WTC11 (cell line): Measurements from ENCODE around the gene GIMAP2. TPM values are rescaled to one million over a fixed set of nuclear protein-coding genes. Genes with fewer than 3 reads are reported as not detected.

Source experiments
- ATAC-seq: fragments of 200-7000 bp; cut with Tn5 transposase; 2 replicates; pipeline ENCODE4 v1.10.0; 2021; ENCODE audit warnings: mild to moderate bottlenecking, moderate library complexity
- Bru-seq: library from RNA; stranded (reverse); fragments of 400-500 nt; gene quantifications from one replicate; lab custom pipeline; 2021; lab: Mats Ljungman, UMichigan
- CTCF ChIA-PET: fragments of 300-600 bp; sonication (Branson Sonifier 250); formaldehyde crosslinking; loops from one replicate; lab custom pipeline; 2021; ENCODE audit warnings: antibody characterized with exemption; lab: Charles Lee
- POLR2A ChIA-PET: fragments of 350-600 bp; sonication (Branson Sonifier 250); formaldehyde crosslinking; loops from one replicate; lab custom pipeline; 2021; ENCODE audit warnings: antibody characterized with exemption; lab: Charles Lee
- DNase-seq: peaks from one replicate; pipeline ENCODE4 v3.0.0; 2021; ENCODE audit warnings: low spot score
- H3K27ac Mint-ChIP-seq: 2 replicates; pipeline ENCODE4 v1.8.0; 2021; ENCODE audit warnings: mixed read lengths
- H3K27me3 Mint-ChIP-seq: 2 replicates; pipeline ENCODE4 v1.8.0; 2021; ENCODE audit warnings: low read depth, mild to moderate bottlenecking, moderate library complexity, mixed read lengths
- H3K36me3 Mint-ChIP-seq: 2 replicates; pipeline ENCODE4 v1.8.0; 2021; ENCODE audit warnings: mixed read lengths
- H3K4me1 Mint-ChIP-seq: 2 replicates; pipeline ENCODE4 v1.8.0; 2022; ENCODE audit warnings: mixed read lengths
- H3K4me3 Mint-ChIP-seq: 2 replicates; pipeline ENCODE4 v1.8.0; 2021; ENCODE audit warnings: mild to moderate bottlenecking, moderate library complexity, mixed read lengths
- H3K9me3 Mint-ChIP-seq: 2 replicates; pipeline ENCODE4 v1.8.0; 2021; ENCODE audit warnings: mixed read lengths
- ATF1 ChIP-seq: sonication (generic); formaldehyde crosslinking; IDR thresholded peaks from 2 replicates; pipeline ENCODE4 v1.8.1; 2023; ENCODE audit warnings: mild to moderate bottlenecking, moderate library complexity, missing genetic modification reagents
- ATF6 ChIP-seq: sonication (generic); formaldehyde crosslinking; IDR thresholded peaks from 2 replicates; pipeline ENCODE4 v1.8.1; 2023; ENCODE audit warnings: mild to moderate bottlenecking, missing genetic modification reagents
- ESRRA ChIP-seq: sonication (generic); formaldehyde crosslinking; IDR thresholded peaks from 2 replicates; pipeline ENCODE4 v1.8.1; 2022; ENCODE audit warnings: mild to moderate bottlenecking, missing genetic modification reagents, borderline replicate concordance
- JAZF1 ChIP-seq: fragments of 250-450 bp; sonication (Bioruptor Pico); IDR thresholded peaks from 2 replicates; pipeline ENCODE4 v1.9.0; 2021; ENCODE audit warnings: moderate library complexity, mild to moderate bottlenecking, inconsistent platforms
- NFATC4 ChIP-seq: fragments of 250-450 bp; sonication (Bioruptor Pico); IDR thresholded peaks from 2 replicates; pipeline ENCODE4 v1.9.0; 2021; ENCODE audit warnings: mild to moderate bottlenecking
- NFYB ChIP-seq: sonication (generic); formaldehyde crosslinking; conservative IDR thresholded peaks from 2 replicates; pipeline ENCODE4 v1.8.0; 2022; ENCODE audit warnings: low read depth, missing genetic modification reagents
- SP1 ChIP-seq: sonication (generic); formaldehyde crosslinking; conservative IDR thresholded peaks from 2 replicates; pipeline ENCODE4 v1.8.1; 2022; ENCODE audit warnings: missing genetic modification reagents
- ZNF396 ChIP-seq: fragments of 250-450 bp; sonication (Bioruptor Pico); IDR thresholded peaks from 2 replicates; pipeline ENCODE4 v1.8.0; 2021; ENCODE audit warnings: mild to moderate bottlenecking, moderate library complexity, borderline replicate concordance
- ZNF416 ChIP-seq: fragments of 250-450 bp; sonication (Bioruptor Pico); IDR thresholded peaks from 2 replicates; pipeline ENCODE4 v1.9.0; 2021; ENCODE audit warnings: mild to moderate bottlenecking, inconsistent platforms
- ZNF425 ChIP-seq: fragments of 250-450 bp; sonication (Bioruptor Pico); conservative IDR thresholded peaks from 2 replicates; pipeline ENCODE4 v1.9.0; 2021; ENCODE audit warnings: mild to moderate bottlenecking
- ZNF512 ChIP-seq: sonication (generic); formaldehyde crosslinking; IDR thresholded peaks from 2 replicates; pipeline ENCODE4 v1.8.1; 2022; ENCODE audit warnings: missing genetic modification reagents, borderline replicate concordance
- ZNF671 ChIP-seq: fragments of 250-450 bp; sonication (Bioruptor Pico); IDR thresholded peaks from 2 replicates; pipeline ENCODE4 v1.8.0; 2021; ENCODE audit warnings: mild to moderate bottlenecking
- long read RNA-seq, 3 experiments: library from RNA in 1 of 3; library from capped mRNA in 1 of 3; library from polyadenylated mRNA in 1 of 3; unstranded in 2 of 3; stranded (forward) in 1 of 3; transcript quantifications; one replicate each; pipeline ENCODE4 v2.0.0, GENCODE V29; 2021
- total RNA-seq: library from RNA; stranded (reverse); gene quantifications from 3 replicates; pipeline ENCODE4 v1.2.3, GENCODE V29; 2021
- TF ChIP-seq, protein P1 (sequence below): sonication (generic); formaldehyde crosslinking; IDR thresholded peaks from 2 replicates; pipeline ENCODE4 v1.8.0; 2023; ENCODE audit warnings: mild to moderate bottlenecking, missing genetic modification reagents
- TF ChIP-seq, protein P2 (sequence below): sonication (generic); formaldehyde crosslinking; IDR thresholded peaks from 2 replicates; pipeline ENCODE4 v1.8.0; 2022; ENCODE audit warnings: missing genetic modification reagents
- TF ChIP-seq, protein P3 (sequence below): sonication (generic); formaldehyde crosslinking; conservative IDR thresholded peaks from 2 replicates; pipeline ENCODE4 v1.8.1; 2023; ENCODE audit warnings: mild to moderate bottlenecking, low read depth, missing genetic modification reagents, moderate library complexity
- TF ChIP-seq, protein P4 (sequence below): sonication (generic); formaldehyde crosslinking; IDR thresholded peaks from 2 replicates; pipeline ENCODE4 v1.8.1; 2023; ENCODE audit warnings: mild to moderate bottlenecking, missing genetic modification reagents, borderline replicate concordance

GIMAP2 gene
- total RNA-seq (0.15 to 0.37 TPM (median 0.18 TPM) in 3 replicates), Bru-seq, nascent RNA (percentile 14 among the genes with signal in this experiment)
- long read RNA-seq, experiment 1 = 0 reads
- long read RNA-seq, experiment 2 = 0 reads
- long read RNA-seq, experiment 3 = 0 reads

- DNase-seq = no peak
- POLR2A ChIA-PET = interaction anchor here (0.9 kb wide), 1 partner anchor 205 kb away, joined by 3 read pairs; no protein-coding TSS in a partner anchor
- H3K4me1 Mint-ChIP-seq = peaks cover 7% of the 10 kb centered on the region
- no peak within 1 kb of the TSS for H3K4me3 Mint-ChIP-seq
- no peak within 1 kb of the TSS for H3K27ac Mint-ChIP-seq
- ATAC-seq = no peak
- no peaks in the 10 kb centered on the region for H3K36me3 Mint-ChIP-seq
- CTCF ChIA-PET = interaction anchor here (1.0 to 2.1 kb wide), 2 partner anchors 234 to 236 kb away, joined by 5 to 6 read pairs; partner anchors contain the start of gene GIMAP8
- peaks cover 6% of the 10 kb centered on the region; the same call in 1 of the 2 replicates for H3K9me3 Mint-ChIP-seq
- peaks cover 87% of the 10 kb centered on the region for H3K27me3 Mint-ChIP-seq
- TF ChIP-seq NFATC4 (CRISPR knock-in tag) (no peak), ATF6 (CRISPR knock-in tag) (no peak), JAZF1 (CRISPR knock-in tag) (no peak), ZNF671 (CRISPR knock-in tag) (no peak), ATF1 (CRISPR knock-in tag) (no peak), ZNF396 (CRISPR knock-in tag) (no peak), SP1 (CRISPR knock-in tag) (no peak), ZNF512 (no peak), ZNF416 (CRISPR knock-in tag) (no peak), ESRRA (no peak), NFYB (no peak), ZNF425 (CRISPR knock-in tag) (no peak)
- TF ChIP-seq, protein P1, sequence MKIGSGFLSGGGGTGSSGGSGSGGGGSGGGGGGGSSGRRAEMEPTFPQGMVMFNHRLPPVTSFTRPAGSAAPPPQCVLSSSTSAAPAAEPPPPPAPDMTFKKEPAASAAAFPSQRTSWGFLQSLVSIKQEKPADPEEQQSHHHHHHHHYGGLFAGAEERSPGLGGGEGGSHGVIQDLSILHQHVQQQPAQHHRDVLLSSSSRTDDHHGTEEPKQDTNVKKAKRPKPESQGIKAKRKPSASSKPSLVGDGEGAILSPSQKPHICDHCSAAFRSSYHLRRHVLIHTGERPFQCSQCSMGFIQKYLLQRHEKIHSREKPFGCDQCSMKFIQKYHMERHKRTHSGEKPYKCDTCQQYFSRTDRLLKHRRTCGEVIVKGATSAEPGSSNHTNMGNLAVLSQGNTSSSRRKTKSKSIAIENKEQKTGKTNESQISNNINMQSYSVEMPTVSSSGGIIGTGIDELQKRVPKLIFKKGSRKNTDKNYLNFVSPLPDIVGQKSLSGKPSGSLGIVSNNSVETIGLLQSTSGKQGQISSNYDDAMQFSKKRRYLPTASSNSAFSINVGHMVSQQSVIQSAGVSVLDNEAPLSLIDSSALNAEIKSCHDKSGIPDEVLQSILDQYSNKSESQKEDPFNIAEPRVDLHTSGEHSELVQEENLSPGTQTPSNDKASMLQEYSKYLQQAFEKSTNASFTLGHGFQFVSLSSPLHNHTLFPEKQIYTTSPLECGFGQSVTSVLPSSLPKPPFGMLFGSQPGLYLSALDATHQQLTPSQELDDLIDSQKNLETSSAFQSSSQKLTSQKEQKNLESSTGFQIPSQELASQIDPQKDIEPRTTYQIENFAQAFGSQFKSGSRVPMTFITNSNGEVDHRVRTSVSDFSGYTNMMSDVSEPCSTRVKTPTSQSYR (CRISPR knock-in tag) = no peak
- TF ChIP-seq, protein P2, sequence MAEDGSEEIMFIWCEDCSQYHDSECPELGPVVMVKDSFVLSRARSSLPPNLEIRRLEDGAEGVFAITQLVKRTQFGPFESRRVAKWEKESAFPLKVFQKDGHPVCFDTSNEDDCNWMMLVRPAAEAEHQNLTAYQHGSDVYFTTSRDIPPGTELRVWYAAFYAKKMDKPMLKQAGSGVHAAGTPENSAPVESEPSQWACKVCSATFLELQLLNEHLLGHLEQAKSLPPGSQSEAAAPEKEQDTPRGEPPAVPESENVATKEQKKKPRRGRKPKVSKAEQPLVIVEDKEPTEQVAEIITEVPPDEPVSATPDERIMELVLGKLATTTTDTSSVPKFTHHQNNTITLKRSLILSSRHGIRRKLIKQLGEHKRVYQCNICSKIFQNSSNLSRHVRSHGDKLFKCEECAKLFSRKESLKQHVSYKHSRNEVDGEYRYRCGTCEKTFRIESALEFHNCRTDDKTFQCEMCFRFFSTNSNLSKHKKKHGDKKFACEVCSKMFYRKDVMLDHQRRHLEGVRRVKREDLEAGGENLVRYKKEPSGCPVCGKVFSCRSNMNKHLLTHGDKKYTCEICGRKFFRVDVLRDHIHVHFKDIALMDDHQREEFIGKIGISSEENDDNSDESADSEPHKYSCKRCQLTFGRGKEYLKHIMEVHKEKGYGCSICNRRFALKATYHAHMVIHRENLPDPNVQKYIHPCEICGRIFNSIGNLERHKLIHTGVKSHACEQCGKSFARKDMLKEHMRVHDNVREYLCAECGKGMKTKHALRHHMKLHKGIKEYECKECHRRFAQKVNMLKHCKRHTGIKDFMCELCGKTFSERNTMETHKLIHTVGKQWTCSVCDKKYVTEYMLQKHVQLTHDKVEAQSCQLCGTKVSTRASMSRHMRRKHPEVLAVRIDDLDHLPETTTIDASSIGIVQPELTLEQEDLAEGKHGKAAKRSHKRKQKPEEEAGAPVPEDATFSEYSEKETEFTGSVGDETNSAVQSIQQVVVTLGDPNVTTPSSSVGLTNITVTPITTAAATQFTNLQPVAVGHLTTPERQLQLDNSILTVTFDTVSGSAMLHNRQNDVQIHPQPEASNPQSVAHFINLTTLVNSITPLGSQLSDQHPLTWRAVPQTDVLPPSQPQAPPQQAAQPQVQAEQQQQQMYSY (CRISPR knock-in tag) = no peak
- TF ChIP-seq, protein P3, sequence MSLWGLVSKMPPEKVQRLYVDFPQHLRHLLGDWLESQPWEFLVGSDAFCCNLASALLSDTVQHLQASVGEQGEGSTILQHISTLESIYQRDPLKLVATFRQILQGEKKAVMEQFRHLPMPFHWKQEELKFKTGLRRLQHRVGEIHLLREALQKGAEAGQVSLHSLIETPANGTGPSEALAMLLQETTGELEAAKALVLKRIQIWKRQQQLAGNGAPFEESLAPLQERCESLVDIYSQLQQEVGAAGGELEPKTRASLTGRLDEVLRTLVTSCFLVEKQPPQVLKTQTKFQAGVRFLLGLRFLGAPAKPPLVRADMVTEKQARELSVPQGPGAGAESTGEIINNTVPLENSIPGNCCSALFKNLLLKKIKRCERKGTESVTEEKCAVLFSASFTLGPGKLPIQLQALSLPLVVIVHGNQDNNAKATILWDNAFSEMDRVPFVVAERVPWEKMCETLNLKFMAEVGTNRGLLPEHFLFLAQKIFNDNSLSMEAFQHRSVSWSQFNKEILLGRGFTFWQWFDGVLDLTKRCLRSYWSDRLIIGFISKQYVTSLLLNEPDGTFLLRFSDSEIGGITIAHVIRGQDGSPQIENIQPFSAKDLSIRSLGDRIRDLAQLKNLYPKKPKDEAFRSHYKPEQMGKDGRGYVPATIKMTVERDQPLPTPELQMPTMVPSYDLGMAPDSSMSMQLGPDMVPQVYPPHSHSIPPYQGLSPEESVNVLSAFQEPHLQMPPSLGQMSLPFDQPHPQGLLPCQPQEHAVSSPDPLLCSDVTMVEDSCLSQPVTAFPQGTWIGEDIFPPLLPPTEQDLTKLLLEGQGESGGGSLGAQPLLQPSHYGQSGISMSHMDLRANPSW (CRISPR knock-in tag) = no peak
- TF ChIP-seq, protein P4, sequence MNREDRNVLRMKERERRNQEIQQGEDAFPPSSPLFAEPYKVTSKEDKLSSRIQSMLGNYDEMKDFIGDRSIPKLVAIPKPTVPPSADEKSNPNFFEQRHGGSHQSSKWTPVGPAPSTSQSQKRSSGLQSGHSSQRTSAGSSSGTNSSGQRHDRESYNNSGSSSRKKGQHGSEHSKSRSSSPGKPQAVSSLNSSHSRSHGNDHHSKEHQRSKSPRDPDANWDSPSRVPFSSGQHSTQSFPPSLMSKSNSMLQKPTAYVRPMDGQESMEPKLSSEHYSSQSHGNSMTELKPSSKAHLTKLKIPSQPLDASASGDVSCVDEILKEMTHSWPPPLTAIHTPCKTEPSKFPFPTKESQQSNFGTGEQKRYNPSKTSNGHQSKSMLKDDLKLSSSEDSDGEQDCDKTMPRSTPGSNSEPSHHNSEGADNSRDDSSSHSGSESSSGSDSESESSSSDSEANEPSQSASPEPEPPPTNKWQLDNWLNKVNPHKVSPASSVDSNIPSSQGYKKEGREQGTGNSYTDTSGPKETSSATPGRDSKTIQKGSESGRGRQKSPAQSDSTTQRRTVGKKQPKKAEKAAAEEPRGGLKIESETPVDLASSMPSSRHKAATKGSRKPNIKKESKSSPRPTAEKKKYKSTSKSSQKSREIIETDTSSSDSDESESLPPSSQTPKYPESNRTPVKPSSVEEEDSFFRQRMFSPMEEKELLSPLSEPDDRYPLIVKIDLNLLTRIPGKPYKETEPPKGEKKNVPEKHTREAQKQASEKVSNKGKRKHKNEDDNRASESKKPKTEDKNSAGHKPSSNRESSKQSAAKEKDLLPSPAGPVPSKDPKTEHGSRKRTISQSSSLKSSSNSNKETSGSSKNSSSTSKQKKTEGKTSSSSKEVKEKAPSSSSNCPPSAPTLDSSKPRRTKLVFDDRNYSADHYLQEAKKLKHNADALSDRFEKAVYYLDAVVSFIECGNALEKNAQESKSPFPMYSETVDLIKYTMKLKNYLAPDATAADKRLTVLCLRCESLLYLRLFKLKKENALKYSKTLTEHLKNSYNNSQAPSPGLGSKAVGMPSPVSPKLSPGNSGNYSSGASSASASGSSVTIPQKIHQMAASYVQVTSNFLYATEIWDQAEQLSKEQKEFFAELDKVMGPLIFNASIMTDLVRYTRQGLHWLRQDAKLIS (CRISPR knock-in tag) = no peak
Measured at GRCh38 chr7:150685219-150686029, at the start of gene GIMAP2. Gene GIMAP2 (plus strand): TSS chr7:150685706. CDS start chr7:150687060, 1,354 bp downstream.
